Thyroid gland (tissue), 4 donors: Measurements from ENCODE around the gene NCSTN.

Experiments used
- POLR2A ChIP-seq, 2 donors: fragments of 450-650 bp; IDR thresholded peaks; one replicate each; pipeline ENCODE4 v1.6.1; 2017; ENCODE audit warnings: antibody characterized with exemption in 2 of 2, mild to moderate bottlenecking in 2 of 2, moderate library complexity in 1 of 2
- TF ChIP-seq, protein P1 (sequence below), 6 experiments: fragments of 200-600 bp in 3 of 6; fragments of 450-650 bp in 3 of 6; sonication (generic) in 3 of 6; IDR thresholded peaks; one replicate each; pipeline ENCODE4 v1.5.1; 2016 to 2019; ENCODE audit warnings: antibody characterized with exemption in 6 of 6, mild to moderate bottlenecking in 2 of 6, inconsistent platforms in 1 of 6, moderate library complexity in 1 of 6

DNA sequence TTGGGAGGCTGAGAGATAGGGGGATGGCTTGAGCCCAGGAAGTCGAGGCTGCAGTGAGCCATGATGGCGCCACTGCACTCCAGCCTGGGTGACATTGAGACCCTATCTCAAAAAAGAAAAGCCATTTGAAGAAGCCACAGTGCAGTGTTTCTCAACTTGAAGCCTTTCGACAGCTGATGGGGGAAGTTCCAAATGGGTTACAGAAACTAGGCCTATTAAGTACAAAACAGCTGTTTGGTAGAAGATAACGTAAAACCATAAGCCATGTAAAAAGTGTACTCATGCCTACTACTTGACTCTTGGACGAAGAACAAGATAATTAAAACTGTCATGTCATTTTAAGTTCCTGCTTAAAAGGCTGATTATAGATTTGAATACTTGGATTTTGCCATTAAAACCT lies 16.8 kb upstream of the NCSTN start:
- TF ChIP-seq, protein P1, sequence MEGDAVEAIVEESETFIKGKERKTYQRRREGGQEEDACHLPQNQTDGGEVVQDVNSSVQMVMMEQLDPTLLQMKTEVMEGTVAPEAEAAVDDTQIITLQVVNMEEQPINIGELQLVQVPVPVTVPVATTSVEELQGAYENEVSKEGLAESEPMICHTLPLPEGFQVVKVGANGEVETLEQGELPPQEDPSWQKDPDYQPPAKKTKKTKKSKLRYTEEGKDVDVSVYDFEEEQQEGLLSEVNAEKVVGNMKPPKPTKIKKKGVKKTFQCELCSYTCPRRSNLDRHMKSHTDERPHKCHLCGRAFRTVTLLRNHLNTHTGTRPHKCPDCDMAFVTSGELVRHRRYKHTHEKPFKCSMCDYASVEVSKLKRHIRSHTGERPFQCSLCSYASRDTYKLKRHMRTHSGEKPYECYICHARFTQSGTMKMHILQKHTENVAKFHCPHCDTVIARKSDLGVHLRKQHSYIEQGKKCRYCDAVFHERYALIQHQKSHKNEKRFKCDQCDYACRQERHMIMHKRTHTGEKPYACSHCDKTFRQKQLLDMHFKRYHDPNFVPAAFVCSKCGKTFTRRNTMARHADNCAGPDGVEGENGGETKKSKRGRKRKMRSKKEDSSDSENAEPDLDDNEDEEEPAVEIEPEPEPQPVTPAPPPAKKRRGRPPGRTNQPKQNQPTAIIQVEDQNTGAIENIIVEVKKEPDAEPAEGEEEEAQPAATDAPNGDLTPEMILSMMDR (IDR thresholded peaks at IDR 0.05), result no peak
- TF ChIP-seq POLR2A (IDR thresholded peaks at IDR 0.05), result no peak
